Measurements from ENCODE around the gene MCUB. TPM values are rescaled to one million over a fixed set of nuclear protein-coding genes. Genes with fewer than 3 reads are reported as not detected.

The MCUB gene, protein sequence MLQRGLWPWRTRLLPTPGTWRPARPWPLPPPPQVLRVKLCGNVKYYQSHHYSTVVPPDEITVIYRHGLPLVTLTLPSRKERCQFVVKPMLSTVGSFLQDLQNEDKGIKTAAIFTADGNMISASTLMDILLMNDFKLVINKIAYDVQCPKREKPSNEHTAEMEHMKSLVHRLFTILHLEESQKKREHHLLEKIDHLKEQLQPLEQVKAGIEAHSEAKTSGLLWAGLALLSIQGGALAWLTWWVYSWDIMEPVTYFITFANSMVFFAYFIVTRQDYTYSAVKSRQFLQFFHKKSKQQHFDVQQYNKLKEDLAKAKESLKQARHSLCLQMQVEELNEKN
- total RNA-seq = 12.3 TPM

DNA sequence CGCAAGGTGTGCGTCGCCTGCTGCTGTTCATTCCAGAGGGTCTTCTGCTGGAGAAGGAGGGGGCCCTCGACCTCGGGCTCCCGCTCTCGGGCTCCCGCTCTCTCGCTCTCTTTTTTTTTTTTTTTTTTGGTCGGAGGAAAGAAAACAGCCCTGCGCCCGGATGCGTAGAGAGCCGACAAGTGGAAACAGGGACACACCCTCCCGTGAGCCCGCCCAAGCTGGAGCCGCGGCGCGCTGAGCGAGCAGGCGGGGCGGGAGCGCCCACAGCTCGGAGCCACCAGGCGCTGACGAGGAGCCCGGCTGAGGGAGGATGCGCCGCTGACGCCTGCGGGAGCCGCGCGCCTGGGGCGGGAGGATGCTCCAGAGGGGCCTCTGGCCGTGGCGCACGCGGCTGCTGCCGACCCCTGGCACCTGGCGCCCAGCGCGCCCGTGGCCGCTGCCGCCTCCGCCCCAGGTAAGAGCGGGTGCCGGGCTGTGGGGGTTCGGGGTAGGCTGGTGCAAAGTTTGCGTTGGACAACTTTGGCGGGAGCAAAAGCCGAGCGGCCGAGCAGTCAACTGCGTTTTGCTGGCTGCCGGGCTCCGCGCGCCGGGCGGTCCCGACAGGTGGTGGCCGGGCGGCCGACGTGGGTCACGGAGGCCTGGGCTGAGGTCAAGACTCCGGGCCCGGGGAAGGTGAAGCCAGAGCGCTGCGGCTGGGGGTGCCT lies at the start of gene MCUB:
Gene MCUB (plus strand): TSS at position 264 of the 704 bp plus-strand sequence. CDS start 92 bp downstream, at position 356.

DNA sequence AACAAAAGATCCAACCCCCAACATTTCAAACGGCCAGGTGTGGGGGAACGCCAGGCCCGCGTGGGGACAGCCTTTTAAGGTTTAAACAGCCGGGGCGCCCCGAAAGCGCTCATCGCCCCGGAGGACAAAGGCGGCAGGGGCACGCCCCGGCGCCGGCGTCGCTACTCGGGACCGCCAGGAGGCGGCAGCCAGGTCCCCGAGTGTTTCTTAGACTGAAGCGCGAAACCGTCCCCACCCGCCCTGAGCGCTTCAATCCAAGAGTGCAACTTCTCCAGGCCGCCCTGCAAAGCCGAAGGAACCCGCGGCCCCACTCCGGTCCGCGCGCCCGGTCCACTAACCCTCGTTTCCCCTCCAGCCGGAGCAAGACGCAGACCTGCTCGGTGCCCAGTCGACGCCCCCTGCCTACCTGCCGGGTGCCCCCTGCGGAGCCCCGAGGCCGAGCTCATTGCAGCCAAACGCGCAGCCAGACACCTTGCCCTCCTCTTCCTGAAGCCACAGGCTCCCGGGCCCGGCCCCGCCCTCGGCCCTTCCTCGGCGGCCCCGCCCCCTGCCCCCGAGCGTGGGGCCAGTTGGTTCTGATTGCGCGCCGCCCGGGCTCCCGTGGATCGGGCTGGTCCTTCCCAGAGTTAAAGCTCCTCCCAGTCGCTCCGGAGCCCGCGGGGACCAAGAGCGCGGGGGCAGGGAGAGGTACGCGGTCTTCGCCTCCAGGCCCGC lies 143.1 kb downstream of the MCUB start, which contains the start of gene CASP6:
Gene CASP6 (minus strand): TSS at position 496 of the 714 bp plus-strand sequence. CDS start 50 bp downstream, at position 446.

GRCh38 chr4:109729718-109730618 lies 169.9 kb downstream of the MCUB start, which contains the start of gene PLA2G12A:
TSS of gene PLA2G12A (minus strand) at chr4:109730070. CDS start at chr4:109729809, 261 bp downstream.

Small RNAs within 50 kb of the gene (small RNA-seq; reads per million reads assigned to genes)
- gene HIGD1AP14 (ENCODE audit: low replicate concordance) = not detected

Other genes starting within 250 kb of the MCUB start
- 30.4 TPM for gene SEC24B, start 126.4 kb upstream of the MCUB start, total RNA-seq
- 23.2 TPM for gene CASP6, start 143.2 kb downstream of the MCUB start, total RNA-seq
- 39.5 TPM for gene PLA2G12A, start 169.8 kb downstream of the MCUB start, total RNA-seq
- gene CFI, start 241.8 kb downstream of the MCUB start, total RNA-seq = 97.7 TPM

Measured in metanephros (tissue), 2 donors.